HG03565 (cell line): ENCODE results near the gene OVOL2.
"Not testable (repeated sequence)": the region's sequence is repeated elsewhere in the genome, so short reads cannot be mapped to it uniquely, and the experiment has no call there.

Experiments used
- ATAC-seq: cut with Tn5 transposase; IDR thresholded peaks from one replicate; pipeline ENCODE4 v1.9.1; 2021; ENCODE audit warnings: mild to moderate bottlenecking, moderate library complexity; ENCODE audit not compliant: unreplicated experiment

The OVOL2 gene

DNA sequence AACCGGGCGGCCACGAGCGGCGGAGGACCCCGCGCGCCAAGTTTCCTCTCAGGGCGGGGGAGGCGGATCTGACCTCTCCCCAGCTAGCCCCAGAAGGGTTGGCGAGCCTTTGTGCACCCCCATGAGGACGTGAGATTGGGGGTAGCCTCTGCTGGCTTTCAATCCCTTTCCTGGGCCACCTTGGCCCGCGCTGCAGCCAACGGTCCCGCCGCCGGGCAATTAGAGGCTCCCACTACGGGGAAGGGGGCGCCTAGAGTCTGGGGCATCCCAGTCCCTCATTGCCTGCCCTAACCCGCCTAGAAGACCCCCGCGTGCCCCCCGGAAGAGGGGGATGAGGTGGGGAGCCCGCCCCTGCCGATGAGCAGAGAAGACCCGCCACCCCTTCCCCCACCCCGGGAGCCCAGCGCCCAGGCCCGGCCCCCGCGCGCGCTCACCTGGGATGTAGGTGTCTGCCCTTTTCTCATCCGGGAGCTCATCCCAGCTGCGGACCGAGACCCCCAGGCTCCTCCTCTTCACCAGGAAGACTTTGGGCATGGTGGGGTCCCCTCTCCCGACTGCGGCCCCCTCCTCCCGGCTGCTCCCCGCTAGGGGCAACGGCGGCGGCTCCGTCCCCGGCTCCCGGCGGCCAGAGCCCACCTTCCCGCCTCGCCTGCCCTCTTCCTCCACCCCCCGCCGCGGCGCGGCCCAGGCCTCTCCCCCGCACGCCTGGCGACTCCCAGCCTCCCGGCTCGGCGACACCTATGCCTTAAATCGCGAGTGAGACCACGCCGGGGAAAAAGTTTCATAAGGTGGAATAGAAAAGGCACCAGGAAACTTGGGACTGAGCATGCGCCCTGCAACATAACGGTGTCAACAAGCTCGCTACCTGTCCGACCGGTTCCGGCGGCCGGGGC is at the start of gene OVOL2:
Gene OVOL2 (minus strand): TSS at position 816 of the 893 bp plus-strand sequence. CDS start 282 bp downstream, at position 534.
- no peak for ATAC-seq

DNA sequence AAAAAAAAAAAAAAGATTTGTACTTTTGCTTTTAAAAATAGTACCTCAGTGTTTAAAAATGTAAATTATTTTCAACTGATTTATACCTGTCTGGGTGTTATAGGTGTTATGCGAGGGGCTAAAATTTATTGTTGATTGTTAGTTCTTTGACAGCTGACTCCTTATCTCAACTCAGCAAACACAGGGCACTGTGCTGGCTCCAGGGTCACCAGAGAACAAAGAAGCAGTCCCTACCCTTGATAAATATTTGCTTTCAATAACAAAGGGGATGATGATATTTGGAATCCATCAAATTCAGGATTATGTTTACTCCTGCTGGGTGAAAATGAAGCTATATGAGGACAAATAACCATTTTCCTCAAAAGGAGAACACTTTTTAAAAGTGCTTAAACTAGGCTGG is 45.8 kb upstream of the OVOL2 start:
- ATAC-seq: no peak

DNA sequence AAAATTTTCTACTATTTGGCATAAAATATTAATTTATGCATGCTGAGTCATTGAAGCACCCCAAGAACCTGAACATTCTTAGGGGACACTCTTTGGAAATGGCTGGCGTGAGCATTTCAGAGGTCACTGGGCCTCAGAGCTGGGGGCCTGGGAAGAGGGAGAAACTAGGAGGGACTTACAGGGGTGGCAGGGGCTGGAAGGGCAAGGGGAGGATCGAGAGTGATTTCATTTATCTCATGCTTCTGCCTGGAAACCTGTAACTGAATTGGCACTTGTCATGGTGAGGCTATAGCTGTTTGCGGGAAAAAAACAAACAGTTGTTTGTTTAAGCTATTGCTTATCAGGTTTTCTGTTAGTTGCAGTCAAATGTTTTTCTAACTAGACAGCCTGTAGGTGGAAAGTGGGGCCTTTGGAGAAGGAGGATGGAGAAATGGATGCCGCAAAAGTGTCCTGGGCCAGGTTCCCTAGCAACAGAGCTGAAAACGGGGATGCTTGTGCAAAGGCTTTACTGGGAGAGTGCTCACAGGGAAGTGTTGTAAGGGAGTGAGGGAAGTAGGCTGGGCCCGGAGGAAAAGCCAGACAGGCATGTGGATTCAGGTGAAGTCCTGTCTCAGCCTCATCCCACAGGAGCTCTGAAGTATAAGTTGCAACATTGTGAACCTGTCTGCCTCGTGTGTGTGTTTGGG is 43.6 kb upstream of the OVOL2 start:
- no peak for ATAC-seq

DNA sequence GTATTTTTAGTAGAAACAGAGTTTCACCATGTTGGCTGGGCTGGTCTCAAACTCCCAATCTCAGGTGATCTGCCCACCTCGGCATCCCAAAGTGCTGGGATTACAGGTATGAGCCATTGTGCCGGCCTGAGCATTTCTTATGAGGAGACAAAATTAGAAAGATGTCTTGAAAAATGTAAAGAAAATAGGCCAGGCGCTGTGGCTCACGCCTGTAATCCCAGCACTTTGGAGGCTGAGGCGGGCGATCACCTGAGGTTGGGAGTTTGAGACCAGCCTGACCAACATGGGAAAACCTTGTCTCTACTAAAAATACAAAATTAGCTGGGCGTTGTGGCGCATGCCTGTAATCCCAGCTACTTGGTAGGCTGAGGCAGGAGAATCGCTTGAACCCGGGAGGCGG is 42.9 kb upstream of the OVOL2 start:
- not testable (repeated sequence) for ATAC-seq

DNA sequence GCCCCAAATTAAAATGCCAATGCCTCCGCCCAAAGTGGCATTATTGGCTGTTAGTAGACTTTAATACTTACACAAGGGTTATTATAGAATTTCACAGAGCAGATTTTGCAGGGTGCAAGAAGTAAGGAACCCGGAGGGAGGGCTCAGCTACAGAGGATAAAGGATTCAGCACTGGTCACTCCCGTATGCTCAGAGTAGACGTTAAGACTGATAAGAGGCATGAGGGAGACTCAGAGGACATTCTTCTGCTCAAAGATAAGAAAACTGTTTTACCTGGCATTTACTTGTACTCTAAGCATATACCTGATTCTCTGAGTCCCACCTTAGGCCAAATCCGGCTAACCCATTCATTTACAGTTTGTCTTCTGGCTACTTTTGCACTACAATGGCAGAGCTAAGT is 36.5 kb upstream of the OVOL2 start:
- ATAC-seq: no peak

DNA sequence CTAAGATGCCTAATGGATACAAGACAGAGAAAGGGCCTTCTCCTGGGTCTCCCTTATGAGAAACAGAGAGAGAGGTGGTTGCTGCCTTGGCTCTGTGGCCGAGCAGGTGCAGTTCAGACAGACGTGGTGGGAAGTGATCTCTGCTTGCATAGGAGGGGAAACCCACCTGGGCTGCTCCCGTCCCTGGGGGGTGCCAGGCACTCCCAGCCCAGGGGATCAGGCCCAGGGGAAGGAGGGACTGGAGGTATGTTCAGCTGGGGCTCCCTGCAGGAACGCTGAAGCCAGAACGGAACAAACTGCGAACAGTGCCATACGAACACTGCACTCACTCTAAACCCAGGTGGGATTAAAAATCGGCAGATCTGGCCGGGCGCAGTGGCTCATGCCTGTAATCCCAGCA is 35.7 kb upstream of the OVOL2 start:
- no peak for ATAC-seq

DNA sequence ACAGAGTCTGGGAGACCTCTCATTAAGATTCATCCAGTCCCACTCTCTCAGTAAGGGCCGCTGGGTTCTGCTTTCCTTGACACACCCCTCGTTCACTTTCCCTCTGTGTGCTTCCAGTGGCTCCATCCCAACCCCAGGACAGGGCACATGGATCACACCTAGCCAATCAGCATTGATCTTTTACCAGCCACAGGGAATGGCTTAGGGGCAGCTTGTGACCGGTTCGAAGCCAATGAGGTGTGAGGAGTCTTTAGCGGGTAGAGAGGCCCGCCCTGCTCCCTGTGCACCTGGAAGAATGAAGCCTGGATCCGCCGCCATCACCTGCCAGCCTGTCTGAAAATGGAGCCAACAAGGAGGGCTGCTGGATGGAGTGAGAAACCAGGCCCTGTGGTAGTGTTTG is 35.2 kb upstream of the OVOL2 start:
- ATAC-seq: no peak

DNA sequence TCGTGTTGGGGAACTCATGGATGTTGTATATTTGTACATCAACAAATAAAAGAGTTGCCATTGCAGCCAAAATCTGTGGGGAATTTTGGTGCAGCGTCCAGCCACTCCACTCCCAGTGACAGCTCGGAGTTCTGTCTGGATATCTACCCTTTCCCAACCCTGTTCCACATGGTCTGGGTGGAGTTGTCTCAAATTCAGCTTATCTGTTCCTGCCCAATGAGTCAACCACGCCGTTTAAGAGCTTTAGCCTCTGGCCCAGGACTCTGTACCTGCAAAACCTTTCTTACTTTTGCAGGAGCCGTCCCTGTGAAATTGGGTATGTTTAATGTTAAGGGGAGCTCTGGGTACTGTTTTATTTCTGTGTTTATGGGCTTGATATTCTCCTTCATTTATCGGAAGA is 33.9 kb upstream of the OVOL2 start:
- ATAC-seq: no peak

DNA sequence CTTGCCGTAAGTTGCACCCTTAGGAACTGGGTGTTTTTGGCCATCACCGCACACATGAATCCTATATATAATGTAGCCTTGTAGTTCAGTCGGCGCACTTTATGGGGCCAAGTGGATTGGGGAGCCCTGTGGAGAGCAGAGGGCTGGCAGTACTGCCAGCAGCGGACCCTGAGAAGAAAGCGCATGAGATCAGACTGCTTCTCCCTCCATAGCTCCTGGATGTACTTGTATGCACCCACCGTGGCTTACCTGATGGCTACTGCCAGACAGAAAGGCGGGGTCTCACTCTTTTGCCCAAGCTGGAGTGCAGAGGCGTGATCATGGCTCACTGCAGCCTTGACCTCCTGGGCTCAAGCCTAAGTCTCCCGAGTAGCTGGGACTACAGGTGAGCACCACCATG is 32.8 kb upstream of the OVOL2 start:
- no peak for ATAC-seq

DNA sequence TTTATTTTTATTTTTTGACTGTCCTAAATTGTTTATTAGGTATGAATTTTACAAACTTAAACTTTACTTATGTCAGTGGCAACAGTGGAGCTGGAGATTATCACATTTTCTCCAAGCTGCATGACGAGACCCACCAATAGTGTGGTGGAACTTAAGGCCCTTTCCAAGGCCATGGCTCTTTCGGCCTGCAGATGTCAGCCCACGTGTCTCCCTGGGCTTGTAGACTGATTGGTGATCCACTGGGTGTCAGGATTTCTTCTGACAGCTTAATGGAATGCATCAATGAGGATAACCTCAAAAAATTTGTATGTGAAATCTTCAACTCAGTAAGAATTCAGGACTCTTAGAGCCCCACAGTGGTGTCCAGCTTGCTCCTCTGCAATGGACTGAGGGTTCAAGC is 32.3 kb upstream of the OVOL2 start:
- no peak for ATAC-seq

DNA sequence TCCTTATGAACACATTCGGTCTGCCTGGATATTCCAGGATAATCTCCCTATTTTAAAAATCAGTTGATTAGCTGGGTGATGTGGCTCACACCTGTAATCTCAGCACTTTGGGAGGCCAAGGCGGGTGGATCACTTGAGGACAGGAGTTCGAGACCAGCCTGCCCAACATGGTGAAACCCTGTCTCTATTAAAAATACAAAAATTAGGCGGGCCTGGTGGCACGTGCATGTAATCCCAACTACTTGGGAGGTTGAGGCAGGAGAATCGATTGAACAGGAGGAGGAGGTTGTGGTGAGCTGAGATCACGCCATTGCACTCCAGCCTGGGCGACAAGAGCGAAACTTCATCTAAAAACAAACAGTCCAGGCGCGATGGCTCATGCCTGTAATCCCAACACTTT is 31.1 kb upstream of the OVOL2 start:
- not testable (repeated sequence) for ATAC-seq

DNA sequence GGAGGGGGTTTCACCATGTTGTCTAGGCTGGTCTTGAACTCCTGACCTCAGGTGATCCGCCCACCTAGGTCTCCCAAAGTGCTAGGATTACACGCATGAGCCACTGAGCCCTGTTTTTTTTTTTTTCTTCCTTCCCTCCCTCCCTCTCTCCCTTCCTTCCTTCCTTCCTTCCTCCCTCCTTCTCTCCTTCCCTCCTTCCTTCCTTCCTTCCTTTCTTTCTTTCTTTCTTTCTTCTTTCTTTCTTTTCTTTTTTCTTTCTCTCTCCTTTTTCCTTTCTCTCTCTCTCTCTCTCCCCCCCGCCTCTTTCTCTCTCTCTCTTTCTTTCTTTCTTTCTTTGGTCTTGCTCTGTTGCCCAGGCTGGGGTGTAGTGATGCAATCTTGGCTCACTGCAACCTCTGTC is 30.6 kb upstream of the OVOL2 start:
- not testable (repeated sequence) for ATAC-seq

DNA sequence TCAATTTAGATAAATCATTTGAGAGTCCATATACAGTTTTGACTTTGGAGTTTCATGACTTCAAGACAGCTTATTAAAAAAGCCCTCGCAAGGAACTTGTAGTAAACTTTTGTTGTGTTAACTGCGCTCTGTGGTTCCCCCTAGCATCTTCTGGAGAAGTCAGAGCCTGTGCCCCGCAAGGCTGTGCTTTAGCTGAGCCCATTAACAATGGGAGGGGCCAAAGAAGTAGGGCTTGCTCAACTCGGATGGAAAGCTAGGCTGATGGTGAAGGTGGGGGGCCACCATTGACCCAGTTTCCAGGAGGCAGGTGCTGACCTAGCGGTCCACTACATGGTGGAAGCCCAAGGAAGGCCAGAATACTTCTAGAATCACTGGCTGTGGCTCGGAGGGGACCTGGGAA is 29.3 kb upstream of the OVOL2 start:
- ATAC-seq: no peak

DNA sequence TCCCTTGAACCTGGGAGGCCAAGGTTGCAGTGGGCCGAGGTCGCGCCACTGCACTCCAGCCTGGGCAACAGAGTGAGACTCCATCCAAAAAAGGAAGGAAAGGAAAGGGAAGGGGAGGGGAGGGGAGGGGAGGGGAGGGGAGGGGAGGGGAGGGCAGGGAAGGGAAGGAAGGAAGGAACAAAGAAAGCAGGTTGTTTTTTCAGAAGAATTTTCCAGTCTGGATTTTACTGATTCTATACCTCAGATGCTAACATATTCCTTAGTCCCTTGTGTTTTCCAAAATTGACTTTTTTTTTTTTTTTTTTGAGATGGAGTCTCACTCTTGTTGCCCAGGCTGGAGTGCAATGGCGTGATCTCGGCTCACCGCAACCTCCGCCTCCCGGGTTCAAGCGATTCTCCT is 23.1 kb upstream of the OVOL2 start:
- ATAC-seq: not testable (repeated sequence)

DNA sequence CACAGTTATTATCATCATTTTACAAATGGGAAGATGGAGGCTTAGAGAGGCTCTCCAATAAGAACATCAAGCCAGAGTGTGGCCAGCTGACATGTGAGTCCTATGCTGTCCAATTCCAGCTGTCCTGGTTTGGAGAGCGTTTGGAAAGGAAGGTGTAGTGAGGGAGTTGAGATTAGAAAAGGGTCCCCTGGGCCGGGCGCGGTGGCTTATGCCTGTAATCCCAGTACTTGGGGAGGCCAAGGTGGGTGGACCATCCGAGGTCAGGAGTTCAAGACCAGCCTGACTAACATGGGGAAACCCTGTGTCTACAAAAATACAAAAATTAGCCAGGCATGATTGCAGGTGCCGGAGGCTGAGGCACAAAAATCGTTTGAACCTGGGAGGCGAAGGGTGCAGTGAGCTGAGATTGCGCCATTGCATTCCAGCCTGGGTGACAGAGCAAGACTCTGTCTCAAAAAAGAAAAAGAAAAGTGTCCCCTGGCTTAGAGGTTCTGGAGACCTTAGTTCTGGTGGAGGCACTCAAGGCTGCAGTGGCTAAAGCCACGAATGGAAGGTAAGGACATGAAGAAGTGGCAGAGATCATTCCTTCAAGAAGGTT is 22.1 kb upstream of the OVOL2 start:
- ATAC-seq: no peak

DNA sequence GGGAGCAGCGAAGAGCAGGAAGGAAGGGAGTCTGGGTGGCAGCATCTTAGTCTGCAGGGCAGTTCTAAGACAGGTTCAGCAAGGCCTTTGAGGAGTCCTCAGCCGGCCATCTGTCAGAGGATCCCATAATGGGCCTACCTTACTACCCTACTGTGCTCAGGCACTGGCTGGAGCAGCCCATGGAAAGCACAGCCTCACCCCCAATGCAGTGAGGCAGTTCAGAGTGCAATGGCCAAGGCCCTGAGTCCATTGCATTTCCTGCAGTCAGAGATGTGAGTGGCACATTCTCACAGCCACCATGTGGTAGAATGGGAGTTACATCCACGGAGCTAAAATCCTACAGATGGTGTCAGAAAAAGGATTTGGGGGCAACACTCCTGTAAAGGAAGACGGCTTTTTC is 19.4 kb upstream of the OVOL2 start:
- no peak for ATAC-seq

DNA sequence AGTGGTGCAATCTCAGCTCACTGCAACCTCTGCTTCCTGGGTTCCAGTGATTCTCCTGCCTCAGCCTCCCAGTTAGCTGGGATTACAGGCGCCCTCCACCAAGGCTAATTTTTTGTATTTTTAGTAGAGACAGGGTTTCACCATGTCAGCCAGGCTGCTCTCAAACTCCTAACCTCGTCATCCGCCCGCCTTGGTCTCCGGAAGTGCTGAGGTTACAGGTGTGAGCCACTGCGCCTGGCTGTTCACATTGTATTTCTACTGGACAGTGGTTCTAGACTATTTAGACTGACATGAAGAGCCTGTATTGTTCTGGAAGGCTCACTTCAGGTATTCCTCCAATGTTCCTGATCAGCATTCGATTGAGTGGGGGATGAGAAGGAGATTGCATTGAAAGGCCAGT is 14.8 kb upstream of the OVOL2 start:
- no peak for ATAC-seq

DNA sequence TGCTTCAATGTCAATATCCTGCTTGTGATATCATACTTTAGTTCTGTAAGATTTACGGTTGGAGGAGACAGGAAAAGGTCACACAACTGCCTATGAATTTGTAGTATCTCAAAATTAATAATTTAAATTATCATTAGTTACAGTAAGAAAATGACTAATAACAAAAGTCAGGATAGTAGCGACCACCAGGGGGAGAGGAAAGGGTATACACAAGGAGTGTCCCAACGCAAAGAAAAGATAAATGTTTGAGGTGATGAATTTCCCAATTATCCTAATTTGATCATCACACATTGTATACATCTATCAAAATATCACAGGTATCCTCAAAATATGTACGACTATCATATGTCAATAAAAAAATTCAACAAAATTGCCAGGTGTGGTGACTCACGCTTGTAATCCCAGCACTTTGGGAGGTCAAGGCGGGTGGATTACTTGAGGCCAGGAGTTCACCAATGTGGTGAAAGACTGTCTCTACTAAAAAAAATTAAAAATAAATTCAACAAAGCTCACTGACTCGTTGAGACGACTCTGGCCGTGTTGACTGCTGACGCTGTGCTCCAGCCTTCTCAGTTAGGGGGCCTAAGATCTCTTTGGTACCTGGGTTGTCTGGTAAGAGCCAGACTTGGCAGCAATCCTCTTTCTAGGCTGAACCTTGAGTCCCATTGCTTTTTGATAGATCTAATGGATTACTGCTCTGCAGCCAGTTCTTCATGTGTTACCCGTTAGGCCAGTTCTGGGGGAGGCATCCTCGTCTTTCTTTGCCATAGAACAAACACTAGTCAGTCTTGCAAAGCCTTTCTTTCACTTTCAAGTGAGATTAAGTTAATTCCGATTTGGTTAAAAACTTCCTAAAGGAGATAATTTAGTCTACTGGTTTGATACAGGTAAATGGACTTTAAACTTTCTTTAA is 9.0 kb upstream of the OVOL2 start:
- ATAC-seq: no peak

DNA sequence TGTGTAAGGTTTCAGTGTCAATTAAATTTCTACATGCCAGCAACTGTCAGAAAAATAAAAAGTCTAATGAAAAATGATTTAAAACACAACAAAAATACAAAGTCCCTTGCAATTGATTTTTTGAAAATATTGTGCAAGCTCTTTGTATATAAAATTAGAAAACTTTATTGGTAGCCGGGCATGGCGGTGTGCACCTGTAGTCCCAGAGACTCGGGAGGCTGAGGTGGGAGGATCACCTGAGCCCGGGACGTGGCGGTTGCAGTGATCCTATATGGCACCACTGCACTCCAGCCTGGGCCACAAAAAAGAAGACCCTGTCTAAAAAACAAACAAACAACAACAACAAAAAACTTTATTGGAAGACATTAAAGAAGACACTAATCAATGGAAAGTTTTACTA is 6.0 kb upstream of the OVOL2 start:
- no peak for ATAC-seq

DNA sequence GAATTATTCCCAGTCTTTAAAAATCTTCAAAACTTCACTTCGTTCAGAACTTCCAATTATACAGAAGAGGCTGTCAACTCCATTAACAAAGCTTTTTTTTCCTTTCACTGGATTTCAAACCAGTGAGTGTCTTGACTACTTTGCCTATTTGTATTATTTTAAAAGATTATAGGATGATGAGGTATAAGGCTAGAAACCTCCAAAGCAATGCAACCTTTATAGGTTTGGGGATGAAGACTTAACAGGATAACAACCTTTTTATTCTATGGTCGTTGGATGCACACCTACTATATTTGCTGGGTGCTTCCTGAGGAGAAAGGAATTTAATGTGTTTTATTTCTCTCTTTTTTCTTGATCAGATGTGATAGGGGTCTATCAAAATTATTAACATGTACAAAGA is 1.9 kb upstream of the OVOL2 start:
- ATAC-seq: no peak
